SJCRH30 (cell line): ENCODE data around the gene METTL22. TPM values are rescaled to one million over a fixed set of nuclear protein-coding genes. Genes with fewer than 3 reads are reported as not detected.

Experiments
- DNase-seq, 2 experiments: peaks; one replicate each; pipeline ENCODE4 v3.0.0-alpha.2; 2015 to 2020
- H3K27ac ChIP-seq: fragments of 250-450 bp; sonication (Bioruptor Pico); 2 replicates; pipeline ENCODE4 v1.5.1; 2020; ENCODE audit warnings: mild to moderate bottlenecking, moderate library complexity
- H3K27me3 ChIP-seq: fragments of 250-450 bp; sonication (Bioruptor Pico); 2 replicates; pipeline ENCODE4 v1.5.1; 2020; ENCODE audit warnings: mild to moderate bottlenecking, moderate library complexity
- H3K36me3 ChIP-seq: fragments of 250-450 bp; sonication (Bioruptor Pico); 2 replicates; pipeline ENCODE4 v1.5.1; 2020; ENCODE audit warnings: mild to moderate bottlenecking, moderate library complexity
- H3K4me1 ChIP-seq: fragments of 250-450 bp; sonication (Bioruptor Pico); 2 replicates; pipeline ENCODE4 v1.5.1; 2020; ENCODE audit warnings: mild to moderate bottlenecking, moderate library complexity
- H3K4me3 ChIP-seq: fragments of 250-450 bp; sonication (Bioruptor Pico); 2 replicates; pipeline ENCODE4 v1.5.1; 2020; ENCODE audit warnings: mild to moderate bottlenecking, moderate library complexity
- H3K9me3 ChIP-seq: fragments of 250-450 bp; sonication (Bioruptor Pico); replicated peaks from 2 replicates; pipeline ENCODE4 v1.5.1; 2020; ENCODE audit warnings: mild to moderate bottlenecking, moderate library complexity
- total RNA-seq: library from RNA; depleted of rRNA; stranded (reverse); fragments of >200 nt; shearing (Covaris generic); gene quantifications from 2 replicates; pipeline ENCODE4 v1.2.3, GENCODE V29; 2014; rRNA removed

Gene METTL22, protein sequence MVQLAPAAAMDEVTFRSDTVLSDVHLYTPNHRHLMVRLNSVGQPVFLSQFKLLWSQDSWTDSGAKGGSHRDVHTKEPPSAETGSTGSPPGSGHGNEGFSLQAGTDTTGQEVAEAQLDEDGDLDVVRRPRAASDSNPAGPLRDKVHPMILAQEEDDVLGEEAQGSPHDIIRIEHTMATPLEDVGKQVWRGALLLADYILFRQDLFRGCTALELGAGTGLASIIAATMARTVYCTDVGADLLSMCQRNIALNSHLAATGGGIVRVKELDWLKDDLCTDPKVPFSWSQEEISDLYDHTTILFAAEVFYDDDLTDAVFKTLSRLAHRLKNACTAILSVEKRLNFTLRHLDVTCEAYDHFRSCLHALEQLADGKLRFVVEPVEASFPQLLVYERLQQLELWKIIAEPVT
- total RNA-seq: 11.3 and 15.2 TPM in 2 replicates

DNA sequence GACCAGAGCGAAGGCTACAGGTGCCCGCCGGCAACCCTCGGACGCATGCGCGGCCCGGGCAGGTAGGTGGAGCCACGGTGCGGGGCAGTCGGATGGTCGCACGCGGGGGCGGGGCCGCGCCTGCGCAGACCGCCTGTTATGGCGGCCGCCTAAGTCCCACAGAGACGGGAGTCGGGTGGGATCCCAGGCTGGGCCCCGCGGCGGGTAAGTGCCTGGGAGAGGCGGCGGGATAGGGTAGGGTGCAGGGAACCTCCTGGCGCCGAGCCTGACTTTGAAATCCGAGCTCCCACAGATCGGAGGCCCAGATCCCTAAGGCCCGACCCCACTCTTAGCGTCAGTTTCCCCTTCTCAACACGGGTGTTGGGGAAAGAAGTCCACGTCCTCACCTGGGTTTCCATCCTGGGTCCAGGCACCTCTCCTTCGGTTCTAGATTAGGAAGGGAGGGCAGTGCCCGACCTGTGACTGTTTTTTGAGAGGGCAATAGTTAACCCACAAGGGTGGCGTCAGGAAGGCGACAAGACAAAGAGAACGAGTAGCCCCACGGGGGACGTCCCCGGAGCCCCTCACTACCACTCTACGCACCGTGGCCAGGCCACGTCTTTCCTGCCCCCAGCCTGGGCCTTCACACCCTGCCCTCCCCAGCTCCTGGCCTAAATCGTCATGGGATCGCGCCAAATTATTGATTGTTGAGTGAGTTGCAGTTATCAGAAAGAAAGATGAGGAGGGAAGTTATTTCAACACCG is at the start of gene METTL22:
Gene METTL22, plus strand, starts transcription at position 127 of the 743 bp plus-strand sequence. CDS start 3,968 bp downstream, outside the sequence.
- Histone ChIP-seq H3K9me3 (no peaks in the 10 kb centered on the region), H3K4me1 (peaks cover 4% of the 10 kb centered on the region), H3K4me3 (peak within 1 kb of the TSS; percentile 97), H3K27me3 (0 out of 2 replicates have a peak, but pooled peaks cover 4% of the 10 kb centered on the region), H3K36me3 (peaks cover 9% of the 10 kb centered on the region), H3K27ac (peak within 1 kb of the TSS; percentile 82)
- DNase-seq: peak; percentile 88 to 92

DNA sequence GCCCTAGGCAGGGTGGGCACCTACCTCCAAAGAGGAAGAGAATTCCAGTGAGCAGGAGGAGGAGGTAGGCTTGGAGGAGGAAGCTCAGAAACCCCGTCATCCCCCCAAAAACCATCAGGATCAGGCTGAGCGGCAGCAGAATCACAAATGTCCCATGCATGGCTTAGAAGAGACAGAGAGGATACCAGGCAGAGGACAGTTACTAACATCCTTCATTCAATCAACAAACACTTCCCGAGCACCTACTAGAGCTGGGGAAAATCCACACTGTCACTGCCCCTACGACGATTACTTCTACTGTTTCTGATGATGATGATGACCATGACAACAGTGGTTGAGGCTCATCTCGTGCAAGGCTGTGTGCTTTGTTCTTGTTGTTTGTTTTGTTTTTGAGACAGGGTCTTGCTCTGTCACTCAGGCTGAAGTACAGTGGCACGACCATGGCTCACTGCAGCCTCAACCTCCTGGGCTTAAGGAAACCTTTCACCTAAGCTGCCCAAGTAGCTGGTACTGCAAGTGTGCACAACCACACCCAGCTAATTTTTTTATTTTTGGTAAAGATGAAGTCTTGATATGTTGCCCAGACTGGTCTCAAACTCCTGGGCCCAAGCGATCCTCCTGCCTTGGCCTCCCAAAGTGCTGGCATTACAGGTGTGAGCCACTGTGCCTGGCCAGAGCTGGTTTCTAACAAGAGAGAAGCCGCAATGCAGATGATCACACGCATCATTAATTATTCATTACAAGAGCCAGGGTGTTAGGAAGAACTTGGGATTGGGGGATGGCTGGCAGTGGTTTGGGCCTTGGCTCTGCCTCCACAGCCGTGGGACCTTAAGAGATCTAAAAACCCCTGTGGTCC is 49.2 kb upstream of the METTL22 start:
- Histone ChIP-seq H3K27ac (no peak overlapping the region), H3K4me1 (peaks cover 11% of the 10 kb centered on the region), H3K36me3 (no peaks in the 10 kb centered on the region), H3K27me3 (no peaks in the 10 kb centered on the region), H3K9me3 (no peaks in the 10 kb centered on the region), H3K4me3 (no peak overlapping the region)
- no peak for DNase-seq

DNA sequence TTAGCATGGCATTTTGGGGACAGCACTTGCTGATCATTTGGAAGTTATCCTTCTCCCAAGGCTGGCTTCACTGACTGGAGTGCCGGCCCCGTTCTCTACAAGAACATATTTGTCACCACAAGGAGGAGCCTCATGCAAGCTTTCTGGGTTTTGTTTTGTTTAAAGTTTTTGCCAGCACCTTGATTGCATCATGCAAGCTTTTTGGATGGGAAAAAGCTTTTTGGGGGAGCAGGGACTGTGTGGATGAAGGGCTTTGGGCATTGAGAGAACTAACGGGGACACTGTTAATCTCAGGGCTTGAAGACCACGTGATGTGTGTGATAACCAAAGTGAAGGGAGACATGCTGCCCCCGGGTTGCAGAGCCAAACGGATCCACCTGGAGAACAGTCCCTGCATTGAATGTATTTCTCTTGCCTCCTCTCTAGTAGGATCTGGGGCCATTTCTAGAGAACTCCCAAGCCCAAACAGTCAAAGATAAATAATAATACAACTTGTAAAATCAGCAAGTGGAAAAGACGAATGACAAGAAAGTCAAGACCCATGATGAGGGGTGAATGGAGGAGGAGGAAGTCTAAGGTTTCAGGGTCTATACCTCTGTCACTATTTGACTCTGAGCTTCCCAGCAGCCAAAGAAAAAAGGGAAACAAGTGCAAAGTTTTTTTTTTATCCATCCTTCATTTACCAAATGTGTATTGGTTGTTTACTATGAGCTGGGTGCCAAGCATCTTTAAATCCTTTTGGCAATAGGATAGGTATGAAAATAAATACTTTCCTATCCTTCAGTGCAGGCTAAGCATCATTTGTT is 48.4 kb upstream of the METTL22 start:
- peak; percentile 26 to 58 for DNase-seq
- Histone ChIP-seq H3K27me3 (no peaks in the 10 kb centered on the region), H3K9me3 (no peaks in the 10 kb centered on the region), H3K4me3 (no peak overlapping the region), H3K4me1 (peaks cover 11% of the 10 kb centered on the region), H3K36me3 (no peaks in the 10 kb centered on the region), H3K27ac (no peak overlapping the region)

DNA sequence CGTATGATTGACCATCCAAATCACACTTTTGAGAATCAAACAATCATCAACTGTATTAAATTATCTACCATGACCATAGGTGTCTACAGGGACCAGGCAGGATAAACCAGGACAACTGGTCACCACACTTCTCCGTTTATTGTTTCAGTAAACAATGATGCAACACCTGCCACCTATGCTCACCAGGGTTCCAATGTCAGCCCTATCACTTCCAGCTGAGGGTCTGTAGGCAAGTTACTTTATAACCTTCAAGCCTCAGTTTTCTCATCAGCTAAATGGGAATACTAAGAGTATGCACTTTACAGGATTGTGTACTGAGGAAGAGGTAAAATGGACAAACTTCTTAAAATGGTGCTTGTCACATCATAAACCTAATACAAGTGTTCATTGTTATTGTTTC is 46.1 kb upstream of the METTL22 start:
- no peaks in the 10 kb centered on the region for H3K36me3 ChIP-seq
- H3K27ac ChIP-seq: no peak overlapping the region
- no peak overlapping the region for H3K4me3 ChIP-seq
- no peaks in the 10 kb centered on the region for H3K9me3 ChIP-seq
- H3K27me3 ChIP-seq: no peaks in the 10 kb centered on the region
- H3K4me1 ChIP-seq: peaks cover 10% of the 10 kb centered on the region
- no peak for DNase-seq

DNA sequence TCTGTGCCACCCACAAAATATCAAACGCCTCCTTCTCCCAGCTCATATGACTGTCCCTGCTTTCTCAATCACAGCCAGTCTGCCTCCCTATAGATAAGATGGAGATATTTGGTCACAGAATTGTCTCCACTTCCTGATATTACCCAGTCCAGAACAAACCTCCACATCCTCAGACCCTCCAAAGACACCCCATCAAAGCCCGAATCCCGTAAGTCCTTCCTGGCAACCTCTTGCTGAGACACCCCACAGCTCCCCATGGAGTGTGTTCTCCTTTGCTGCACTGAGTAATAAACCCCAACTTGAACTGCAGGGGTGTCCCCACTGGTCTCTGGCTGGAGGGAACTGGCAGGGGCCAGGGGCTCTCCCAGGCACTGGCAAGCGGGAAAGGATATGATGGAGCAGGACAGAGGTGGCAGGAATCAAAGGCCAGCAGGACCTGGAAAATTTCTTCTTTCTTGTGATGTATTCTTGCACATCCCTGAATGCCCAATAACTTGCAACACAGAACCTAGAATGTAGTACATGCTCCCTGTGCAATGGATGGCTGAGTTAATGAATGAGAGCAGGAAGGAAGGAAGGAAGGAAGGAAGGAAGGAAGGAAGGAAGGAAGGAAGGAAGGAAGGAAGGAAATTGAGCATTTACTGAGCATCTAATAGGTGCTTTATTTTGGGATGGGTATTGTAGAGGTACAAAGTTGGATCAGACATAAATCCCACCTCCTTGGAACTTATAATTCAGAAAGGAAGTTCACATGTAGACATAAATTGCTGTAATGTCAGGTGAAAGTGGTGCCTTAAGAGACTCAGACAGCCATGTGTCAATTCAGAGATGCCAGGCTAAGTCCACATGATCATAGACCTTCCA is 45.1 kb upstream of the METTL22 start:
- H3K27ac ChIP-seq: no peak overlapping the region
- H3K4me3 ChIP-seq: no peak overlapping the region
- 0 out of 2 replicates have a peak, but pooled peaks cover 4% of the 10 kb centered on the region for H3K4me1 ChIP-seq
- H3K36me3 ChIP-seq: no peaks in the 10 kb centered on the region
- H3K9me3 ChIP-seq: no peaks in the 10 kb centered on the region
- DNase-seq: no peak
- H3K27me3 ChIP-seq: no peaks in the 10 kb centered on the region

DNA sequence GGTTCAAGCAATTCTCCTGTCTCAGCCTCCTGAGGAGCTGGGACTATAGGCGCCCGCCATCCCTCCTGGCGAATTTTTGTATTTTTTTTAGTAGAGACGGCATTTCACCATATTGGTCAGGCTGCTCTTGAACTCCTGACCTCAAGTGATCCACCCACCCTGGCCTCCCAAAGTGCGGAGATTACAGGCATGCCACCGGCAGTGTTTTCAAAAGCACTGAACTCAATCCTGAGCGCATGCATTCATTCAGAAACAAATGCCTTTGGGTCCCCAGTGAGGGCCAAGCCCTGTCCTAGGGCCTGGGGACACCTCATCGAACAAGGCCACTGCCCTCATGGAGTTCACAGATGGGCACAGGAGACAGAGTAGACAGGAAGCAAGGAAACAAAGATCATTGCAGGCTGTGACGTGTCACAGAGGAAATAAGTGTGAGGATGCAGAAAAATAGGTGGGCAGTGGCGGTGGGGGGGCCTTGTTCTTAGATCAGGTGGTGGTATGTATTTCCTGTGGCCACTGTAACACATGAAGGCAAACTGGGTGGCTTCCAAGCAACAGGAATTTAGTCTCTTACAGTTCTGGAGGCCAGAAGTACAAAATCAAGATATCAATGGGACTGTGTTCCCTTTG is 43.7 kb upstream of the METTL22 start:
- H3K36me3 ChIP-seq: no peaks in the 10 kb centered on the region
- H3K27ac ChIP-seq: no peak overlapping the region
- no peaks in the 10 kb centered on the region for H3K9me3 ChIP-seq
- no peak for DNase-seq
- no peak overlapping the region for H3K4me3 ChIP-seq
- H3K27me3 ChIP-seq: no peaks in the 10 kb centered on the region
- peaks cover 10% of the 10 kb centered on the region; the same call in 1 of the 2 replicates for H3K4me1 ChIP-seq

DNA sequence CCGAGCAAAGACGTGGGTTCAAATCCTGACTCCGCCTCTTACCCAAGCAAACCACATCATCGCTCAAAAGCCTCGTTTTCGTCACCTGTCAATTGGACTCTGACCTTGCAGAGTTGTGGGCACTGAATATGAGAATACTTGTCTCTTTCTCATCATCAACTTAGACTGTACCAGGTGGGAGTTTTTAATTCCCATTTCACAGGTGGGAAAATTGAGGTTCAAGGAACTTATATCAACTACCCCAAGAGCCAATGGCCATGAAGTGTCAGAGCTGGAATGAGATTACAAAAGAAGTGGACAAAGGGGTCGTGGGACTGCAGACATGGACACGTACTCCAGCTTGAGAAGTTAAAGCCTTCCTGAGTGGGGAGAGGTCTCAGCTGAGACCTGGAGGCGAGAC is 41.9 kb upstream of the METTL22 start:
- no peaks in the 10 kb centered on the region for H3K9me3 ChIP-seq
- H3K27me3 ChIP-seq: no peaks in the 10 kb centered on the region
- no peaks in the 10 kb centered on the region for H3K36me3 ChIP-seq
- H3K4me1 ChIP-seq: peaks cover 13% of the 10 kb centered on the region; the same call in 1 of the 2 replicates
- no peak overlapping the region for H3K4me3 ChIP-seq
- no peak for DNase-seq
- H3K27ac ChIP-seq: no peak overlapping the region

DNA sequence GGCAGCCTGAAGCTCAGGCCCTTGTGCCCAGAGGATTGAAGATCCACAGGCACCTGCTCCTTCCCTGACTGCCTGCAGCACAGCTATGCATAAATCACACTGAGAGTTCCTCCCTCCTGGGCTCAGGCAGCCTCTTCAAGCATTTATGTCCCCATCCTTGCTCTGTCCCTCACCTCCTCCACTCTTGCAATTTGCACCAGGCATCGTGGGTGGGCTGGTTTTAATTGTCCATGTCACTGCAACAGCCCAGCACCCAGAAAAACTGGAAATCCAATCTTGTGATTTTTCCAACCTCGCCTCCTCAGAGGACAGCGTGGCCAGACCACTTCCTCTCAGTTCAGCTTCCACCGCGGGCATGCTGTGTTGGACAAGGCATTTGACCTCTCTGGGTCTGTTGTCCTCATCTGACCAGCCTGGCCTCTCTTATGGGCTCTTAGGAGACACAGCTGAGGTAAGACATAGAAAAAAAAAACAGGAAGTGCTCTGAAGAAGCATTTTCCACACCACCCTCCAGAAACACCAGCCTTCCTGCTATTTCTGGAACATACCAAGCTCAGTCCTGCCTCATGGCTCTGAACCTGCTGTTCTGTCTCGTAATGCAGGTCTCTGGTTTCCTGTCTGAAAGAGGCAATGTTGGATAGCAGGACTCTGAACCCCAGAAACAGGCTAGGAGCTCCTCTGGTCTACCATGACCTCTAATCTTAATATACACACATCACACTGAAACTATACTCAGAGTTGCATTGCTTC is 39.5 kb upstream of the METTL22 start:
- H3K27me3 ChIP-seq: no peaks in the 10 kb centered on the region
- no peaks in the 10 kb centered on the region for H3K36me3 ChIP-seq
- DNase-seq: peak; percentile 61 to 71
- no peaks in the 10 kb centered on the region for H3K9me3 ChIP-seq
- peaks cover 10% of the 10 kb centered on the region; the same call in 1 of the 2 replicates for H3K4me1 ChIP-seq
- H3K27ac ChIP-seq: peak overlapping the region; percentile 23; the same call in 1 of the 2 replicates
- H3K4me3 ChIP-seq: no peak overlapping the region

DNA sequence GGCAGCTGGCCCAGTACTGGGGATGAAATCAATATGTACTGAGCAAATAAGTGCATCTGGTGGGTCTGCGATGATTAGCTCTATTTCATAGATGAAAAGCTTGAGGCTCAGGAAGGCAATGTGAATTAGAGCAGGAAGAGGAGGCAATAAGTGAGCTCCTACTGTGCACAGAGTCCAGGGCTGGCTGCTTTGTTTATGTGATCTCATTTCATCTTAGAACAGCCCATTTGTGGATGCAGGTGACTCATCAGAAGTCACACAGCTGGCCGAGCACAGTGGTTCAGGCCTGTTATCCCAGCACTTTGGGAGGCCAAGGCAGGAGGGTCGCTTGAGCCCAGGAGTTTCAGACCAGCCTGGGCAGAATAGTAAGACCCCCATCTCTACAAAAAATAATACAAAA is 38.3 kb upstream of the METTL22 start:
- Histone ChIP-seq H3K4me1 (peaks cover 10% of the 10 kb centered on the region; the same call in 1 of the 2 replicates), H3K4me3 (no peak overlapping the region), H3K27me3 (no peaks in the 10 kb centered on the region), H3K9me3 (no peaks in the 10 kb centered on the region), H3K36me3 (no peaks in the 10 kb centered on the region), H3K27ac (no peak overlapping the region)
- peak in 1 of 2 experiments; percentile 22 for DNase-seq

DNA sequence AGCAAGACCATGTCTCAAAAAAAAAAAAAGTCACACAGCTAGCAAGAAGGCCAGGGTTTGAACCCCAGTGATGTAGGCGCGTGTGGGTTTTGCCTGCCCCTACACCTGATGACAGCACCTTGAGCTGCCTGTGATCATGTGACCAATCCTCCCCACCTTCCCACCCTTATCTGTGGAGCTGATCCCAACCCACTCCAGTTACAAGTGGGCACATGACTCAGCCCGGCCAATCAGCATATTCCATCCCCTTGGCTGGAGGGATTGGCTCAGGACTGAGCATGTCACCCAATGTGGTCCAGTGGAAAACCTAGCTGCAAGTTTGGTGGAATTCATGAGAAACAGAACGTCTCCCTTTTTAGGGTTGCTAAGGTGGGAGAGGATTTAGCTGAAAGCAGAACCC is 37.8 kb upstream of the METTL22 start:
- H3K9me3 ChIP-seq: no peaks in the 10 kb centered on the region
- H3K27ac ChIP-seq: no peak overlapping the region
- no peak overlapping the region for H3K4me3 ChIP-seq
- H3K36me3 ChIP-seq: no peaks in the 10 kb centered on the region
- H3K4me1 ChIP-seq: peaks cover 10% of the 10 kb centered on the region; the same call in 1 of the 2 replicates
- peak in 1 of 2 experiments; percentile 37 for DNase-seq
- no peaks in the 10 kb centered on the region for H3K27me3 ChIP-seq

DNA sequence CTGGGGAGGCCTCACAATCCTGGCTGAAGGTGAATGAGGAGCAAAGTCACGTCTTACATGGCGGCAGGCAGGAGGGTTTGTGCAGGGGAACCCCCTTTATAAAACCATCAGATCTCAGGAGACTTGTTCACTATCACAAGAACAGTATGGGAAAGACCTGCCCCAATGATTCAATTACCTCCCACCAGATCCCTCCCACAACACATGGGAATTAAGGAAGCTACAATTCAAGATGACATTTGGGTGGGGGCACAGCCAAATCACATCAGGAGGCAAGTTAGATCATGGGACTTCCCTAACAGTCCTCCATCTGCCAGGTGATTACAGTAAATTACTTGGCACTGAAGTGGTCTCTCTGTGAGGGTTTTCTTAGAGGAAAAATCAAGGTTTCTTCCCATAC is 36.5 kb upstream of the METTL22 start:
- H3K4me3 ChIP-seq: no peak overlapping the region
- H3K9me3 ChIP-seq: no peaks in the 10 kb centered on the region
- no peaks in the 10 kb centered on the region for H3K27me3 ChIP-seq
- H3K27ac ChIP-seq: no peak overlapping the region
- DNase-seq: no peak
- H3K4me1 ChIP-seq: peaks cover 10% of the 10 kb centered on the region; the same call in 1 of the 2 replicates
- no peaks in the 10 kb centered on the region for H3K36me3 ChIP-seq

DNA sequence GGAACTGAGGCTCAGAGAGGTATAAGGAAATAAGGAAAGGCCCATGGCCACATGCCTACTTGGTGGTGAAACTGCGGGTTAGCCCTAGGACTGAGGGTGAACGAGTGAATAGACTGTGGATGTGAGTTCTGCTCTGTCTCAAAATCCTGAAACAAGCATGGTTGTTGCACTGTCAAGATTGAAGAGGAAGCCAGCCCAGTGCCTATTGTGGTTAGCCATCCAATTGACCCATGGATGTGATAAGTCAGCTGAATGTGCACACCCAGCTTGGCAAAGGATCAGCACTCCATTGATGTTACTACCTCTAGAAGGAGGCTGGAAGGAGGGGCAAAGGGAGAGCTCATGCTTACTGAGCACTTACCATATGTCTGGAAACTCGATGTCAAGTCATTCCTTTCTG is 35.6 kb upstream of the METTL22 start:
- no peaks in the 10 kb centered on the region for H3K36me3 ChIP-seq
- H3K27ac ChIP-seq: no peak overlapping the region
- no peaks in the 10 kb centered on the region for H3K27me3 ChIP-seq
- peaks cover 10% of the 10 kb centered on the region; the same call in 1 of the 2 replicates for H3K4me1 ChIP-seq
- DNase-seq: no peak
- no peak overlapping the region for H3K4me3 ChIP-seq
- H3K9me3 ChIP-seq: no peaks in the 10 kb centered on the region
